Fibroblast of peridontal ligament (primary cell): ENCODE results near the gene PPFIA1.
"Not testable (repeated sequence)": the region's sequence is repeated elsewhere in the genome, so short reads cannot be mapped to it uniquely, and the experiment has no call there.

ENCODE experiments used
- DNase-seq: peaks from one replicate; pipeline ENCODE4 v3.0.0-alpha.2; 2010; ENCODE audit errors: extremely low read depth

The PPFIA1 gene

GRCh38 chr11:70394211-70394950 is 123.9 kb downstream of the PPFIA1 start:
- DNase-seq = no peak

- peak; percentile 34 for DNase-seq
Observed at GRCh38 chr11:70397336-70397982, 127.0 kb downstream of the PPFIA1 start.

DNA sequence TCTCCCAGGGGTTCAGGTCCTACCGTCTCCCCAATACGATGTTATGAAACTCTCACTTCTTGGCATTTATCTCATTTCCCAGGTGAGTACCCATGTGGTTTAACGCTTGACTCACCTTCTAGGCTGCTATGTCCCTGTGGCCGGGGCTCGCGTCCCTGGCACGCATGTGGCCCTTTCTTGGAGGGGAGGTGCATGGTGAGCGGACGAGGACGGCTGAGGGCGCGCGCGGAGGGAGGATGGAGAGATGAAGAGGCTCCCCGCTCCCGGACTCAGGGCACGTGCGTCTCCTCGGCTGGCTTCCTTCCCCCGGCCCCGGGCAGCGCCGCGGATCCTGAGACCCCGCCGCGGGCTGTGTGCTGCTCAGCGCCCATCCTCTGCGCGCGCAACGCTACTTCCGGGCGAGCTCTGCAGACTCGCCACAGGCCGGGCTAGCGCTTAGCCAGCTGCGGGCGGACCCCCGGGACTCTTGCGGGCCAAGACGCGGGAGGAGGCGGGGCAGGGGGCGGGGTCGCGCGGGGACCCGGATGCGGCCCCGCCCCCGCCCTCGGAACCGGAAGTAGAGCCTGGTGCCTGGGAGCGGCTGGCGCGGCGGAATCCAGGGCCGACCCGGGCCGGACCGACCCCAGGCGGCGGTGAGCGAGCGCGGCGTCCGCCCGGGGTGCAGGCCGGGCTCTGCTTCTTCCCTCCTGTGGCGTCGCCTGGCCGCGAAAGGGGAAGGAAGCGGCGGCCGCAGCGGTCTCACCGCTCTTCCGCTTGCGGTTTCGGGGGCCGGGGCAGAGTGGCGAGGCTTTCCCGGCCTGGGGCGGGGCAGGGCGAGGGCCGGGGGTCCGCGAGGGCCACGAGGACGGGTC is 127.7 kb downstream of the PPFIA1 start, which contains the start of gene CTTN:
CTTN (plus strand) TSS at position 547 of the 851 bp plus-strand sequence. CDS start 8,769 bp downstream, outside the sequence.
- peak; percentile 83 for DNase-seq

DNA sequence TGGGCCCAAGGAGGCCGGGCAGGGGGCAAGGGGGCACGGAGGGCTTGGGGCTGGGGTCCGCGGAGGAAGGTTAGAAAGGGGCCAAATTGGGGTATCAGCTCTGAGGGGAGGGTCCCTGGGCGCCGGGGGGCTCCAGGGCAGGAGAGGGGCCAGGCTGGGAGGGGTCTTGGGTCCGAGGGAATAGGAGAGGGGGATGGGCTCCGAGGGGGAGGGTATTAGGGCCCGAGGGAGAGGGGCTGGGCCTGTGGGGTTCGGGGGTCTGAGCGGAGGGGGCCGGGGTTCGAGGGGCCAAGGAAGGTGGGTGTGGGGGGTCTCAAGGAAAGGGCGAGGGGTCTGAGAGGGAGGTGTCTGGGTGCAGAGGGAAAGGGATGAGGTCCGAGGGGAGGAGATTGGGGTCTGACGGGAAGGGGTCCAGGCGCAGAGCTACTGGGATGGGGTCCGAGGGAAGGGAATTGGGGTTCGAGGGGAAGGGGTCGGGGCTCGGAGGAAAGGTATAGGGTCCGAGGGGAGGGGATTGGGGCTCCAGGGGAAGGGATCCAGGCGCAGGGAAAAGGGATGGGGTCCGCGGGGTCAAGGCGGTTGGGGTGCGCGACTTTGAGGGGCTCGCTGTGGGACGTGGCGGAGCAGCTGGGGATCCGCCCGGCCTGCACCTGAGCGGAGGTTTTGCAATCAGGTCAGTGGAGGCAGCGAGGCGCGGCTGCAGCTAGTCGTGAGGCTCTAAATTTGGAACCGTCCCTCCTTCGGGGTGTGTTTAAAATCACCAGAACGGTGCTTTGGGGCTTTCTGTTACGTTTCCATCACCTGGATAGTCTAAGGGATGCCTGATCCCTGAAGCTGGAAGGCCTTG is 128.6 kb downstream of the PPFIA1 start:
- no peak for DNase-seq

- DNase-seq = peak; percentile 93
Observed at GRCh38 chr11:70399681-70400112, 129.2 kb downstream of the PPFIA1 start.

DNA sequence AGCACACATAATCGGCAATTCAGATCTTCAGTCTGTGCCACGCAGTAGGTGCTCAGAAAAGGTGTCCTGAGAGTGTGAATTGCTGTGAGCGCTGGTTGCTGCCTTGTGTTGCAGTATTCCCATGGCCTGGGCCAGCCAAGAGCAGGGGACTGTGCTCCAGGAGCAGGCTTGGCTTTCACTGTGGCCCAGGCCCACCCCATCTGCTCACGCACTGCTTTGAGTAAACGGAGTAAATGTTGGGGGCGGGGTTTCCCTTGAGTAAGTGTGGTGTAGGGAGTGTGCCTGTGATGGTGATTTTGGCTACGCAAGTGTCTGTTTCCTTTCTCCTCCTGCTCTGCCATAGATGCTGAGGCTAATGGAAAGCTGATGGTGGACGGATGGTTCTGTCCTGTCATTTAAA is 130.2 kb downstream of the PPFIA1 start:
- DNase-seq = no peak

DNA sequence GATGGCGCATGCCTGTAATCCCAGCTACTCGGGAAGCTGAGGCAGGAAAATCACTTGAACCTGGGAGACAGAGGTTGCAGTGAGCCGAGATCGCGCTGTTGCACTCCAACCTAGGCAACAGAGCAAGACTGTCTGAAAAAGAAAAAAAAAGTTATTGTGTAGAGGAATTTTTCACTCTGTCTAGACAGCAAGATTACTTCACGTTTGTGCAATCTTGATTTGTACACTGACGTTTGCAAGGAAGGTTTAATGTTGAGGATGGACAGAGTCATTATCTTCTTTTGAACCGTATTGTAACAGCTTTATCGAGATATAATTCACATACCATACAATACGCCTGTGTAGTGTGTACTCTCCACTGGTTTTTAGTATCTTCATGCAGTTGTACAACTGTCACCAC is 131.5 kb downstream of the PPFIA1 start:
- no peak for DNase-seq

GRCh38 chr11:70402685-70403084 is 132.2 kb downstream of the PPFIA1 start:
- DNase-seq = no peak

- no peak for DNase-seq
Observed at GRCh38 chr11:70404244-70404643, 133.8 kb downstream of the PPFIA1 start.

DNA sequence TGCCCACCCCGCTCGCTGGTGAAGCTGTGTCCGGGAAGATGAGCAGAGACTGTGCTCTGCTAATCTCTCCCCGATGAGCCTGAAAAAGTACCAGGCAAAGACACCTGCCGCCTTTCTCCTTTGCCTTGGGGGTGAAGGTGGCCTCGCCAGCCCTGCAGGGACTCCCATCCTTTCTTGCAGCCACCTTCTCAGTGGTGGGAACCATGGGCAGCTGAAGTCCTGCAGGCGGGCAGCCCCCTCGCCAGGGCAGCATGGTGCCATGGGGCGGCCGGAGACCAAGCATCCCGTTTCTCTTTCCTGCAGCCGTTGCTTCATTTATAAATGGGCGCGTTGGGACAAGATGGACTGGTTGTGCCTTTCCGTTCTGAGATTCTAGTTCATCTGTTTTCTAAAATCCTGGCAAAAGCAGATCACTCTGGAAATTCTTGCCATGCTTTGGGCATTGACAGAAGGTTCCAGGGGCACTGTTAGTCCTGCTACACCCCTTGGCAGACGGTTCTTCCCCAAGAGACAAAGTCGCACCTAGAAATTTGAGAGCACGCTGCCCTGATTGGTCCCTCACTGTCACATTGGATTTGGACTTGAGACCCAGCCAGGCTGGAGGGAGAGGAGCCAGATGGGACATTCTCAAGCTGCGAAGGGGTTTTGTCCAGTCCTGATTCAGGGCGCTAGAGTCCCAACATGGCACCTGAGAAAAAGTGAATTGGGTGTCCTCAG is 135.3 kb downstream of the PPFIA1 start:
- DNase-seq = no peak

GRCh38 chr11:70407121-70407520 is 136.6 kb downstream of the PPFIA1 start:
- DNase-seq = no peak

DNA sequence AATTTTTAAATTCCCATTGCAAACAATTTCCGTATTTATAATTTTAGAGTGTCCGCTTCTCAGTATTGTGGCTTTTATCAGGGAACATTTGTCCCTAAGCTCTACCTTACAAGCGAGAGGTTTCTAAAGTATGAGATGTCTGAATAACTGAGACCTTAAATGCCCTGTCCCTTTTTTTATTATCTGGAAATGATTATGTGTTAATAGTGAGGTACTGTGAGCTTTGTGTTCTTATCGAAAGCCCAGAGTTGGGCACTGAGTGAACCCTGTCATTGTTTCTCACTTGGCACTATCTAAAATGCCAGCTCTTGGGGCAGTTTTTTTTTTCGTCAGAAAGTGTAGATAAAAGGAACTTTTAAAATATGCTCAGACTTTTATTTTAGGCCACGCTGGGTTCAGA is 137.3 kb downstream of the PPFIA1 start:
- no peak for DNase-seq

DNA sequence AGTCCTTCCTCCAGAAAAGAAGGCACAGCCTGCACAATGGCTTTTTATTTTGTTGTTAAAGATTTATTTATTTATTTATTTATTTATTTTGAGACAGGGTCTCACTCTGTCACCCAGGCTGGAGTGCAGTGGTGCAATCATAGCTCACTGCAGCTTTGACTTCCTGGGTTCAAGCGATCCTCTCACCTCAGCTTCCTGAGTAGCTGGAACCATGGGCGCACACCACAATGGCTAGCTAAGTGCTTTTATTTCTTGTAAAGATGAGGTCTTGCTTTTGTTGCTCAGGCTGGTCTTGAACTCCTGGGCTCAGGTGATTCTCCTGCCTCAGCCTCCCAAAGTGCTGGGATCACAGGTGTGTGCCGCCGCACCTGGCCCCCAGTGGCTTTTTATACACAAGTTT is 137.8 kb downstream of the PPFIA1 start:
- not testable (repeated sequence) for DNase-seq

- DNase-seq = no peak
Observed at GRCh38 chr11:70409437-70409836, 138.9 kb downstream of the PPFIA1 start.

DNA sequence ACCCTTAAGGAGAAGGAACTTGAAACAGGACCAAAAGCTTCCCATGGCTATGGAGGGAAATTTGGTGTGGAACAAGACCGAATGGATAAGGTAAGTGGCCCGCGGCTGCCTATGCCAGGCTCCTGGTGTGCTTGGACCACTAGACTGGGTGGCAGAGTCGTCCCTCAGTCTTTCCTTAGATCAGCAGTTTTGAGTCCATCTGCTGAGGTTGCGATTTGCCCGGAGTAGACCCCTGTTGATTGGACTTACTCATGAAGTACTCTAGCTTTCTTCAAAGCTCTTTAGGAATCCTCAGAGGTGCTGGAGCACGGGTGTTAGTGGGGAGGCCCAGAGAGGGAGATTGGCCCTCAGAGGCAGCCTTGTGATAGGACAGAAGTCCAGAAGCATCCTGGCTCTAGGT is 139.4 kb downstream of the PPFIA1 start:
- DNase-seq = no peak

GRCh38 chr11:70410276-70411205 is 140.1 kb downstream of the PPFIA1 start:
- no peak for DNase-seq

DNA sequence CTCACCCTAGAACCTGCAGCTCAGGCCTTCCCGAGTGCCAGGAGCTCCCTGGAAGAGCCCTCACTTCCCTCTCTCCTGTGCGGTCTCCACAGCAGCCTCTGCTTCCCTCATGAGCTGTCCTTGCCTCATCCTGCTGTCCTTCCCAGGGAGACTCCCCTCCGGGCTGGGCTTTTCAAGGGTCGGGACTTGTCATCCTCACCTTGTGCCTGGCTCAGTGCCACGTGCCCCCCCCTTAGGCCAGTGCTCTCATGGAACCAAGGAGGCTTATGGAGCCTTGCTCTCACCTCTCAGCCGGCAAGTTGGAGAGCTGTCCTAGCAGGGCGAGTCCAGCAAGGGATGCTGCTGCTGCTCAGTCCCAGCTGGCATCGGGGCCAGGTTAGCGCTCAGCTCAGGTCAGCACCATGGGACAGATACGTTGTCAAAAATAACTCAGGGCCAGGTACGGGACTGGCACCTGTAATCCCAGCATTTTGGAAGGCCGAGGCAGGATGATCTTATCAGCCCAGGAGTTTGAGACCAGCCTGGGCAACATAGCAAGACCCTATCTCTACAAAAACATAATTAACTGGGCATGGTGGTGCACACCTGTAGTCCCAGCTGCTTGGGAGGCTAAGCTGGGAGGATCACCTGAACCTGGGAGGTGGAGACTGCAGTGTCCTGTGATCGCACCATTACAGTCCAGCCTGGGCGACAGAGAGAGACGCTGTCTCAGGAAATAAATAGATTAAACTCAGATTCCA is 141.4 kb downstream of the PPFIA1 start:
- no peak for DNase-seq

- no peak for DNase-seq
Observed at GRCh38 chr11:70413151-70413550, 142.7 kb downstream of the PPFIA1 start.
